ENCODE results near the gene PCDHGB5.

Gene PCDHGB5

GRCh38 chr5:141439411-141440141 is 41.8 kb downstream of the PCDHGB5 start:
- Histone ChIP-seq H3K36me3 (ENCODE audit: control insufficient read depth in 1 of 2, insufficient read depth in 2 of 2, low read depth in 1 of 2, low read length in 2 of 2) (peaks cover 7 to 9% of the 10 kb centered on the region in 2 experiments), H3K9ac (ENCODE audit: low read length) (no peak overlapping the region), H2AFZ (ENCODE audit: low read depth, low read length) (no peak overlapping the region), H2BK12ac (ENCODE audit: low read length in 2 of 2) (no peak overlapping the region), H3K18ac (ENCODE audit: low read depth in 1 of 2, low read length in 2 of 2) (no peak overlapping the region), H3K4me1 (ENCODE audit: control insufficient read depth, insufficient read depth, low read depth, low read length) (peaks cover 5% of the 10 kb centered on the region), H3K9me3 (ENCODE audit: control insufficient read depth, low read length) (peaks cover 8% of the 10 kb centered on the region), H4K91ac (ENCODE audit: low read length) (no peak overlapping the region), H3K23ac (ENCODE audit: low read length in 2 of 2) (no peak overlapping the region), H3K79me1 (replicated peaks; ENCODE audit: low read length, poor library complexity, severe bottlenecking) (peaks cover 22% of the 10 kb centered on the region), H3K4me2 (ENCODE audit: low read length, poor library complexity, severe bottlenecking) (no peak overlapping the region), H3K4me3 (ENCODE audit: insufficient read depth in 1 of 2, low read depth in 1 of 2, low read length in 2 of 2) (no peak overlapping the region), H3K4ac (ENCODE audit: low read depth in 1 of 2, low read length in 2 of 2) (no peak overlapping the region), H2BK5ac (ENCODE audit: low read depth, low read length, poor library complexity, severe bottlenecking) (no peak overlapping the region), H3K27me3 (ENCODE audit: control insufficient read depth in 1 of 2, insufficient read depth in 1 of 2, low read length in 2 of 2) (no peaks in the 10 kb centered on the region), H2AK5ac (ENCODE audit: low read length, severe bottlenecking) (no peak overlapping the region), H2BK15ac (ENCODE audit: low read depth, poor library complexity, severe bottlenecking) (no peak overlapping the region), H3K27ac (ENCODE audit: low read length, poor library complexity, severe bottlenecking) (peak overlapping the region; percentile 24), H2BK120ac (ENCODE audit: low read depth, low read length) (no peak overlapping the region), H3K14ac (ENCODE audit: low read length in 2 of 2) (no peak overlapping the region), H4K8ac (ENCODE audit: low read length) (no peak overlapping the region)
- DNase-seq, result no peak
- WGBS, result 88% methylated on average over 10 of the region's 10 CpGs

GRCh38 chr5:141440341-141440740 is 42.6 kb downstream of the PCDHGB5 start:
- peaks cover 25% of the 10 kb centered on the region for H3K79me1 ChIP-seq (replicated peaks; ENCODE audit: low read length, poor library complexity, severe bottlenecking)
- peaks cover 7 to 9% of the 10 kb centered on the region in 2 experiments for H3K36me3 ChIP-seq (ENCODE audit: control insufficient read depth in 1 of 2, insufficient read depth in 2 of 2, low read depth in 1 of 2, low read length in 2 of 2)
- H3K4me3 ChIP-seq (ENCODE audit: insufficient read depth in 1 of 2, low read depth in 1 of 2, low read length in 2 of 2), result no peak overlapping the region
- H4K8ac ChIP-seq (ENCODE audit: low read length), result no peak overlapping the region
- peaks cover 5% of the 10 kb centered on the region for H3K4me1 ChIP-seq (ENCODE audit: control insufficient read depth, insufficient read depth, low read depth, low read length)
- H3K27ac ChIP-seq (ENCODE audit: low read length, poor library complexity, severe bottlenecking), result peak overlapping the region; percentile 24
- no peak for DNase-seq
- H3K23ac ChIP-seq (ENCODE audit: low read length in 2 of 2), result no peak overlapping the region
- H2AK5ac ChIP-seq (ENCODE audit: low read length, severe bottlenecking), result no peak overlapping the region
- H2BK5ac ChIP-seq (ENCODE audit: low read depth, low read length, poor library complexity, severe bottlenecking), result no peak overlapping the region
- no peak overlapping the region for H2AFZ ChIP-seq (ENCODE audit: low read depth, low read length)
- H2BK120ac ChIP-seq (ENCODE audit: low read depth, low read length), result no peak overlapping the region
- no peak overlapping the region for H2BK12ac ChIP-seq (ENCODE audit: low read length in 2 of 2)
- no peak overlapping the region for H3K18ac ChIP-seq (ENCODE audit: low read depth in 1 of 2, low read length in 2 of 2)
- no peak overlapping the region for H3K4me2 ChIP-seq (ENCODE audit: low read length, poor library complexity, severe bottlenecking)
- 97% methylated on average over 9 of the region's 9 CpGs for WGBS
- H2BK15ac ChIP-seq (ENCODE audit: low read depth, poor library complexity, severe bottlenecking), result no peak overlapping the region
- H3K27me3 ChIP-seq (ENCODE audit: control insufficient read depth in 1 of 2, insufficient read depth in 1 of 2, low read length in 2 of 2), result no peaks in the 10 kb centered on the region
- H3K14ac ChIP-seq (ENCODE audit: low read length in 2 of 2), result no peak overlapping the region
- H3K9me3 ChIP-seq (ENCODE audit: control insufficient read depth, low read length), result peaks cover 10% of the 10 kb centered on the region
- no peak overlapping the region for H4K91ac ChIP-seq (ENCODE audit: low read length)
- no peak overlapping the region for H3K9ac ChIP-seq (ENCODE audit: low read length)
- no peak overlapping the region for H3K4ac ChIP-seq (ENCODE audit: low read depth in 1 of 2, low read length in 2 of 2)

- H3K14ac ChIP-seq (ENCODE audit: low read length in 2 of 2), result no peak overlapping the region
- peaks cover 10% of the 10 kb centered on the region for H3K9me3 ChIP-seq (ENCODE audit: control insufficient read depth, low read length)
- H2BK15ac ChIP-seq (ENCODE audit: low read depth, poor library complexity, severe bottlenecking), result no peak overlapping the region
- H3K36me3 ChIP-seq (ENCODE audit: control insufficient read depth in 1 of 2, insufficient read depth in 2 of 2, low read depth in 1 of 2, low read length in 2 of 2), result peaks cover 7 to 9% of the 10 kb centered on the region in 2 experiments
- no peak overlapping the region for H3K4me2 ChIP-seq (ENCODE audit: low read length, poor library complexity, severe bottlenecking)
- peak overlapping the region; percentile 13 for H2AK5ac ChIP-seq (ENCODE audit: low read length, severe bottlenecking)
- H3K27ac ChIP-seq (ENCODE audit: low read length, poor library complexity, severe bottlenecking), result no peak overlapping the region
- H3K4me1 ChIP-seq (ENCODE audit: control insufficient read depth, insufficient read depth, low read depth, low read length), result peaks cover 5% of the 10 kb centered on the region
- peak overlapping the region in 1 of 2 experiments; percentile 7 for H3K4me3 ChIP-seq (ENCODE audit: insufficient read depth in 1 of 2, low read depth in 1 of 2, low read length in 2 of 2)
- no peak overlapping the region for H2AFZ ChIP-seq (ENCODE audit: low read depth, low read length)
- H3K18ac ChIP-seq (ENCODE audit: low read depth in 1 of 2, low read length in 2 of 2), result no peak overlapping the region
- no peak overlapping the region for H2BK5ac ChIP-seq (ENCODE audit: low read depth, low read length, poor library complexity, severe bottlenecking)
- H3K79me1 ChIP-seq (replicated peaks; ENCODE audit: low read length, poor library complexity, severe bottlenecking), result peaks cover 25% of the 10 kb centered on the region
- no peak overlapping the region for H3K4ac ChIP-seq (ENCODE audit: low read depth in 1 of 2, low read length in 2 of 2)
- 99% methylated on average over 45 of the region's 50 CpGs for WGBS
- H3K23ac ChIP-seq (ENCODE audit: low read length in 2 of 2), result no peak overlapping the region
- H4K91ac ChIP-seq (ENCODE audit: low read length), result no peak overlapping the region
- no peaks in the 10 kb centered on the region for H3K27me3 ChIP-seq (ENCODE audit: control insufficient read depth in 1 of 2, insufficient read depth in 1 of 2, low read length in 2 of 2)
- no peak overlapping the region for H2BK12ac ChIP-seq (ENCODE audit: low read length in 2 of 2)
- no peak overlapping the region for H2BK120ac ChIP-seq (ENCODE audit: low read depth, low read length)
- H3K9ac ChIP-seq (ENCODE audit: low read length), result no peak overlapping the region
- no peak for DNase-seq
- no peak overlapping the region for H4K8ac ChIP-seq (ENCODE audit: low read length)
Measured at GRCh38 chr5:141441571-141442170, 43.9 kb downstream of the PCDHGB5 start.
